H1 (cell line): ENCODE measurements around the gene OR2AJ1. TPM values are rescaled to one million over a fixed set of nuclear protein-coding genes. Genes with fewer than 3 reads are reported as not detected.

ENCODE experiments used
- CHD2 ChIP-seq: IDR thresholded peaks from 2 replicates; pipeline ENCODE4 v1.6.1; 2012; ENCODE audit warnings: low read length, improper control_type of control experiment
- CTCF ChIP-seq, 3 experiments: IDR thresholded peaks; 1 replicate in 2 of 3; 2 replicates in 1 of 3; pipeline versions ENCODE4 v1.5.1 to v1.6.1; 2011; ENCODE audit warnings: low read length in 3 of 3, mild to moderate bottlenecking in 3 of 3, inconsistent platforms in 2 of 3, low read depth in 1 of 3, moderate library complexity in 1 of 3; ENCODE audit not compliant: insufficient read depth in 1 of 3; ENCODE audit errors: control extremely low read depth in 1 of 3
- HDAC2 ChIP-seq, 2 experiments: fragments of 300-600 bp in 1 of 2; sonication (generic) in 1 of 2; IDR thresholded peaks; 2 replicates each; pipeline ENCODE4 v1.6.1; 2011 to 2012; ENCODE audit warnings: low read depth in 2 of 2, low read length in 2 of 2, mild to moderate bottlenecking in 2 of 2, moderate library complexity in 2 of 2, borderline replicate concordance in 1 of 2, inconsistent platforms in 1 of 2
- SIRT6 ChIP-seq: IDR thresholded peaks from one replicate; pipeline ENCODE4 v1.7.1; 2012; ENCODE audit warnings: low read length, inconsistent platforms
- TEAD4 ChIP-seq: IDR thresholded peaks from 2 replicates; pipeline ENCODE4 v1.6.1; 2012; ENCODE audit warnings: low read depth, low read length, inconsistent platforms, mixed read lengths
- polyA plus RNA-seq, 7 experiments: library from polyadenylated mRNA; depleted of rRNA in 3 of 7; stranded (reverse) in 5 of 7; unstranded in 2 of 7; fragments of >200 nt in 5 of 7; fragments of 200-250 nt in 2 of 7; gene quantifications; 1 replicate in 5 of 7; 2 replicates in 1 of 7; 4 replicates in 1 of 7; pipeline versions ENCODE4 v1.2.1 to v1.2.3, GENCODE V29; 2011 to 2013; ENCODE audit warnings: missing spikeins in 2 of 7, mixed read lengths in 2 of 7
- total RNA-seq: library from RNA; stranded (reverse); fragmentation: NEBNext Ultra II Directional; extraction: Animal tissue kit (Norgen Biotek cat#: 25700); gene quantifications from 2 replicates; pipeline ENCODE4 v1.2.1, GENCODE V29; 2021

The OR2AJ1 gene
- total and polyA plus RNA-seq, 2 of the 8 experiments (the other 6 are each of a cell fraction or from before 2014, with no cell fraction given) = not detected

- no peak for TF ChIP-seq CTCF (IDR thresholded peaks at IDR 0.05; ENCODE audit: control extremely low read depth in 1 of 3, insufficient read depth in 1 of 3, low read depth in 1 of 3, low read length in 3 of 3)
- TF ChIP-seq SIRT6 = no peak
- no peak for TF ChIP-seq TEAD4
- TF ChIP-seq HDAC2 (IDR thresholded peaks at IDR 0.05; ENCODE audit: borderline replicate concordance in 1 of 2, low read depth in 2 of 2, low read length in 2 of 2) = no peak
- TF ChIP-seq CHD2 = no peak
These were observed 41.3 kb upstream of the OR2AJ1 start (continued) for GRCh38 chr1:247883346-247883745.
